Measurements from ENCODE around the gene KIAA1958. TPM values are rescaled to one million over a fixed set of nuclear protein-coding genes. Genes with fewer than 3 reads are reported as not detected.

KIAA1958 gene
- total and polyA plus RNA-seq, 2 experiments from 2014 or later, result 9.4 to 41.7 TPM

- ATAC-seq, result no peak
- TF ChIP-seq CREB1 (CRISPR knock-in tag; IDR thresholded peaks at IDR 0.05; ENCODE audit: low read depth) (no peak), ETS1 (IDR thresholded peaks at IDR 0.05) (no peak), CTCF (conservative IDR thresholded peaks at IDR 0.05; ENCODE audit: low read depth in 2 of 2) (no peak), ZNF462 (CRISPR knock-in tag; IDR thresholded peaks at IDR 0.05) (no peak), POLR2AphosphoS5 (IDR thresholded peaks at IDR 0.05; ENCODE audit: low read depth) (no peak)
- H3K4me1 Mint-ChIP-seq, result peaks cover 53% of the 10 kb centered on the region
Observed at GRCh38 chr9:112544477-112544876, 57.9 kb downstream of the KIAA1958 start.

More at GRCh38 chr9:112544477-112544876, 57.9 kb downstream of the KIAA1958 start:
- Histone ChIP-seq H3K4me3 (no peak overlapping the region), H2AFZ (no peak overlapping the region), H3K79me2 (replicated peaks; ENCODE audit: insufficient read depth) (peaks cover 79% of the 10 kb centered on the region), H4K20me1 (replicated peaks; ENCODE audit: insufficient read depth) (no peaks in the 10 kb centered on the region; the same call in 1 of the 2 replicates), H3K27ac (ENCODE audit: low read depth) (0 out of 2 replicates have a peak overlapping the region, but pooled peaks have one; percentile 4), H3K4me2 (no peak overlapping the region), H3F3A (replicated peaks; ENCODE audit: low read depth) (no peaks in the 10 kb centered on the region), H3K27me3 (ENCODE audit: insufficient read depth) (no peaks in the 10 kb centered on the region), H3K9me2 (ENCODE audit: insufficient read depth) (no peaks in the 10 kb centered on the region), H3K4me1 (ENCODE audit: insufficient read depth) (peaks cover 35% of the 10 kb centered on the region), H3K36me3 (ENCODE audit: insufficient read depth) (no peaks in the 10 kb centered on the region)
- Mint-ChIP-seq H3K36me3 (ENCODE audit: low read depth) (peaks cover 21% of the 10 kb centered on the region; the same call in 2 of the 3 replicates), H3K27ac (no peak overlapping the region), H3K9me3 (peaks cover 19% of the 10 kb centered on the region), H3K4me3 (no peak overlapping the region), H3K27me3 (ENCODE audit: insufficient read depth, low read depth, poor library complexity) (peaks cover 10% of the 10 kb centered on the region)
- no peak for DNase-seq (ENCODE audit: low spot score)
